Measurements from ENCODE around the gene WFDC1. TPM values are rescaled to one million over a fixed set of nuclear protein-coding genes. Genes with fewer than 3 reads are reported as not detected.
A peak's percentile ranks its signal among the peaks of the same experiment; 100 is the strongest.
"Not testable (repeated sequence)": the region's sequence is repeated elsewhere in the genome, so short reads cannot be mapped to it uniquely, and the experiment has no call there.

The WFDC1 gene
- total and polyA plus RNA-seq, 7 donors = 3.0 to 173 (median 15.3) TPM

GRCh38 chr16:84339311-84339710, 44.6 kb downstream of the WFDC1 start:
- Histone ChIP-seq H3K27ac (no peak overlapping the region), H3K36me3 (peaks cover 0 to under 1% (median 0%) of the 10 kb centered on the region in 4 donors), H3K4me1 (no peaks in the 10 kb centered on the region), H3K4me3 (no peak overlapping the region), H3K9me3 (peaks cover 6 to 13% (median 6%) of the 10 kb centered on the region in 4 donors), H3K27me3 (no peaks in the 10 kb centered on the region)
- TF ChIP-seq EP300 (IDR thresholded peaks at IDR 0.05) = no peak
- TF ChIP-seq POLR2AphosphoS5 (IDR thresholded peaks at IDR 0.05) = no peak
- no peak for TF ChIP-seq POLR2A (IDR thresholded peaks at IDR 0.05)
- no peak for TF ChIP-seq CTCF (IDR thresholded peaks at IDR 0.05)
- intact Hi-C loops (cut with DNase I) = no loop called here
- 57 to 62% methylated on average over 5 of the region's 5 CpGs for WGBS, 2 donors
- no peak for DNase-seq

GRCh38 chr16:84339766-84340165, 45.1 kb downstream of the WFDC1 start:
- intact Hi-C loops (cut with DNase I) = no loop called here
- no peaks in the 10 kb centered on the region for H3K27me3 ChIP-seq
- no peak overlapping the region for H3K27ac ChIP-seq
- H3K4me1 ChIP-seq = no peaks in the 10 kb centered on the region
- H3K36me3 ChIP-seq = no peaks in the 10 kb centered on the region
- H3K4me3 ChIP-seq = no peak overlapping the region
- DNase-seq = no peak
- WGBS, 2 donors = 81 to 82% methylated on average over 9 of the region's 9 CpGs
- TF ChIP-seq EP300 (IDR thresholded peaks at IDR 0.05) = no peak
- TF ChIP-seq CTCF (IDR thresholded peaks at IDR 0.05) = no peak
- no peak for TF ChIP-seq POLR2AphosphoS5 (IDR thresholded peaks at IDR 0.05)
- peaks cover 6 to 13% (median 6%) of the 10 kb centered on the region in 4 donors for H3K9me3 ChIP-seq

- Histone ChIP-seq H3K4me3 (no peak overlapping the region), H3K27me3 (no peaks in the 10 kb centered on the region), H3K9me3 (peaks cover 6 to 13% (median 6%) of the 10 kb centered on the region in 4 donors), H3K4me1 (no peaks in the 10 kb centered on the region), H3K27ac (no peak overlapping the region), H3K36me3 (no peaks in the 10 kb centered on the region)
- TF ChIP-seq CTCF (IDR thresholded peaks at IDR 0.05) (peak in 1 of 4 experiments; percentile 18), POLR2A (IDR thresholded peaks at IDR 0.05) (no peak)
- 34 to 72% methylated on average over 18 of the region's 18 CpGs for WGBS, 2 donors
- DNase-seq = no peak
- intact Hi-C loops (cut with DNase I) = no loop called here
These were observed 45.8 kb downstream of the WFDC1 start for GRCh38 chr16:84340325-84341040.

GRCh38 chr16:84341528-84342295, 47.0 kb downstream of the WFDC1 start:
- 28 to 83% methylated on average over 24 of the region's 24 CpGs for WGBS, 2 donors
- no peak for TF ChIP-seq POLR2A (IDR thresholded peaks at IDR 0.05)
- TF ChIP-seq CTCF (IDR thresholded peaks at IDR 0.05) = no peak
- TF ChIP-seq EP300 (IDR thresholded peaks at IDR 0.05) = no peak
- no peak for TF ChIP-seq POLR2AphosphoS5 (IDR thresholded peaks at IDR 0.05)
- no peak for DNase-seq
- H3K4me3 ChIP-seq = no peak overlapping the region
- H3K27me3 ChIP-seq = no peaks in the 10 kb centered on the region
- H3K36me3 ChIP-seq = no peaks in the 10 kb centered on the region
- intact Hi-C loops (cut with DNase I) = no loop called here
- no peaks in the 10 kb centered on the region for H3K4me1 ChIP-seq
- peaks cover 3 to 10% (median 4%) of the 10 kb centered on the region in 4 donors for H3K9me3 ChIP-seq
- H3K27ac ChIP-seq = no peak overlapping the region

- WGBS, 2 donors = 94 to 97% methylated on average over 10 of the region's 10 CpGs
- intact Hi-C loops (cut with DNase I); H3K27me3 ChIP-seq; H3K9me3 ChIP-seq; H3K4me3 ChIP-seq; H3K36me3 ChIP-seq; H3K4me1 ChIP-seq; H3K27ac ChIP-seq: not testable (repeated sequence)
- peak; percentile 5 for DNase-seq
These were observed 49.1 kb downstream of the WFDC1 start for GRCh38 chr16:84343800-84344199.

Measured in sigmoid colon (tissue), 7 donors.